CD8-positive, alpha-beta memory T cell (primary cell): ENCODE measurements around the gene DPT. TPM values are rescaled to one million over a fixed set of nuclear protein-coding genes. Genes with fewer than 3 reads are reported as not detected.

Experiments
- CTCF ChIA-PET: fragments of 350-600 bp; sonication (Branson Sonifier 250); formaldehyde crosslinking; loops from one replicate; lab custom pipeline; 2021; ENCODE audit warnings: antibody characterized with exemption; lab: Charles Lee
- POLR2A ChIA-PET: fragments of 350-600 bp; sonication (Branson Sonifier 250); formaldehyde crosslinking; loops from one replicate; lab custom pipeline; 2021; ENCODE audit warnings: antibody characterized with exemption; lab: Charles Lee
- DNase-seq, 5 donors: peaks; one replicate each; pipeline versions ENCODE4 v3.0.0 to v3.0.0-alpha.2; 2020 to 2022; ENCODE audit warnings: mixed read lengths in 1 of 5
- H3K27ac ChIP-seq: one replicate; pipeline ENCODE4 v1.7.0; 2013; ENCODE audit warnings: low read depth, mild to moderate bottlenecking, low read length, moderate library complexity
- H3K27me3 ChIP-seq: 2 replicates; pipeline ENCODE4 v1.7.0; 2013; ENCODE audit warnings: low read length, mild to moderate bottlenecking; ENCODE audit not compliant: insufficient read depth, poor library complexity, severe bottlenecking
- H3K36me3 ChIP-seq: 2 replicates; pipeline ENCODE4 v1.7.0; 2013; ENCODE audit warnings: mild to moderate bottlenecking, low read length, moderate library complexity; ENCODE audit not compliant: insufficient read depth
- H3K4me1 ChIP-seq: 2 replicates; pipeline ENCODE4 v1.7.0; 2013; ENCODE audit warnings: mild to moderate bottlenecking, low read length, moderate library complexity; ENCODE audit not compliant: insufficient read depth
- H3K4me3 ChIP-seq: 2 replicates; pipeline ENCODE4 v1.7.0; 2013; ENCODE audit warnings: mild to moderate bottlenecking, low read length
- H3K9me3 ChIP-seq: 2 replicates; pipeline ENCODE4 v1.7.0; 2013; ENCODE audit warnings: mild to moderate bottlenecking, low read length
- H3K27ac Mint-ChIP-seq, 8 donors: one replicate each; pipeline ENCODE4 v1.8.0; 2020 to 2021; ENCODE audit warnings: mixed read lengths in 8 of 8, mild to moderate bottlenecking in 6 of 8, inconsistent platforms in 3 of 8, moderate library complexity in 3 of 8
- H3K27me3 Mint-ChIP-seq, 2 donors: one replicate each; pipeline ENCODE4 v1.8.0; 2020 to 2021; ENCODE audit warnings: mixed read lengths in 2 of 2, mild to moderate bottlenecking in 1 of 2, moderate library complexity in 1 of 2
- H3K36me3 Mint-ChIP-seq, 3 donors: one replicate each; pipeline ENCODE4 v1.8.0; 2020 to 2021; ENCODE audit warnings: mixed read lengths in 3 of 3, inconsistent platforms in 1 of 3, mild to moderate bottlenecking in 1 of 3
- H3K4me1 Mint-ChIP-seq, 3 donors: one replicate each; pipeline ENCODE4 v1.8.0; 2020 to 2021; ENCODE audit warnings: mixed read lengths in 3 of 3, inconsistent platforms in 1 of 3, mild to moderate bottlenecking in 1 of 3
- H3K4me3 Mint-ChIP-seq, 7 donors: one replicate each; pipeline ENCODE4 v1.8.0; 2020 to 2021; ENCODE audit warnings: mixed read lengths in 7 of 7, mild to moderate bottlenecking in 6 of 7, moderate library complexity in 4 of 7, inconsistent platforms in 2 of 7
- H3K9me3 Mint-ChIP-seq, 5 donors: one replicate each; pipeline ENCODE4 v1.8.0; 2020 to 2022; ENCODE audit warnings: mixed read lengths in 5 of 5, mild to moderate bottlenecking in 3 of 5, moderate library complexity in 2 of 5, inconsistent platforms in 1 of 5
- polyA plus RNA-seq: library from polyadenylated mRNA; unstranded; fragments of 300-500 nt; fragmentation: Illumina TruSeq; gene quantifications from one replicate; pipeline ENCODE4 v1.2.3, GENCODE V29; 2021
- total RNA-seq, 2 experiments: library from RNA; stranded (reverse); gene quantifications; one replicate each; pipeline ENCODE4 v1.2.3, GENCODE V29; 2021

DPT gene
- total and polyA plus RNA-seq, 3 experiments from 2014 or later: not detected

- Mint-ChIP-seq H3K27me3 (peaks cover 5 to 8% of the 10 kb centered on the region in 2 donors), H3K27ac (no peak overlapping the region), H3K4me3 (no peak overlapping the region), H3K4me1 (no peaks in the 10 kb centered on the region), H3K36me3 (peaks cover 0 to 16% (median 2%) of the 10 kb centered on the region in 3 donors), H3K9me3 (peaks cover 9 to 17% (median 10%) of the 10 kb centered on the region in 5 donors)
- Histone ChIP-seq H3K27me3 (no peaks in the 10 kb centered on the region), H3K27ac (no peak overlapping the region), H3K4me1 (no peaks in the 10 kb centered on the region), H3K4me3 (no peak overlapping the region), H3K36me3 (no peaks in the 10 kb centered on the region), H3K9me3 (no peaks in the 10 kb centered on the region)
- no peak for DNase-seq
- ChIA-PET CTCF (no interaction called here), POLR2A (no interaction called here)
Measured at GRCh38 chr1:168676861-168677260, 52.1 kb downstream of the DPT start.

GRCh38 chr1:168676029-168676812 is 52.8 kb downstream of the DPT start:
- Histone ChIP-seq H3K27me3 (no peaks in the 10 kb centered on the region), H3K27ac (no peak overlapping the region), H3K4me3 (no peak overlapping the region), H3K4me1 (no peaks in the 10 kb centered on the region), H3K36me3 (no peaks in the 10 kb centered on the region), H3K9me3 (no peaks in the 10 kb centered on the region)
- POLR2A ChIA-PET: no interaction called here
- peaks cover 0 to 16% (median 2%) of the 10 kb centered on the region in 3 donors for H3K36me3 Mint-ChIP-seq
- H3K4me1 Mint-ChIP-seq: no peaks in the 10 kb centered on the region
- H3K27ac Mint-ChIP-seq: no peak overlapping the region
- no peak for DNase-seq
- no peak overlapping the region for H3K4me3 Mint-ChIP-seq
- CTCF ChIA-PET: no interaction called here
- peaks cover 6 to 12% (median 8%) of the 10 kb centered on the region in 5 donors for H3K9me3 Mint-ChIP-seq
- peaks cover 0 to 5% of the 10 kb centered on the region in 2 donors for H3K27me3 Mint-ChIP-seq

- Mint-ChIP-seq H3K9me3 (peaks cover 0 to 8% (median 4%) of the 10 kb centered on the region in 5 donors), H3K4me3 (no peak overlapping the region), H3K36me3 (peaks cover 0 to 4% (median 0%) of the 10 kb centered on the region in 3 donors), H3K27ac (no peak overlapping the region), H3K4me1 (no peaks in the 10 kb centered on the region), H3K27me3 (no peaks in the 10 kb centered on the region)
- ChIA-PET POLR2A (no interaction called here), CTCF (no interaction called here)
- Histone ChIP-seq H3K27ac (no peak overlapping the region), H3K4me3 (no peak overlapping the region), H3K36me3 (no peaks in the 10 kb centered on the region), H3K27me3 (no peaks in the 10 kb centered on the region), H3K4me1 (no peaks in the 10 kb centered on the region), H3K9me3 (no peaks in the 10 kb centered on the region)
- DNase-seq: no peak
Measured at GRCh38 chr1:168673974-168674683, 54.9 kb downstream of the DPT start.

- DNase-seq: no peak
- Histone ChIP-seq H3K4me1 (no peaks in the 10 kb centered on the region), H3K27ac (no peak overlapping the region), H3K27me3 (no peaks in the 10 kb centered on the region), H3K4me3 (no peak overlapping the region), H3K9me3 (no peaks in the 10 kb centered on the region), H3K36me3 (no peaks in the 10 kb centered on the region)
- Mint-ChIP-seq H3K27ac (no peak overlapping the region), H3K4me3 (no peak overlapping the region), H3K4me1 (no peaks in the 10 kb centered on the region), H3K36me3 (peaks cover 0 to 4% (median 0%) of the 10 kb centered on the region in 3 donors), H3K9me3 (peaks cover 0 to 10% (median 4%) of the 10 kb centered on the region in 5 donors), H3K27me3 (no peaks in the 10 kb centered on the region)
- ChIA-PET POLR2A (no interaction called here), CTCF (no interaction called here)
Measured at GRCh38 chr1:168672278-168672677, 56.7 kb downstream of the DPT start.

DNA sequence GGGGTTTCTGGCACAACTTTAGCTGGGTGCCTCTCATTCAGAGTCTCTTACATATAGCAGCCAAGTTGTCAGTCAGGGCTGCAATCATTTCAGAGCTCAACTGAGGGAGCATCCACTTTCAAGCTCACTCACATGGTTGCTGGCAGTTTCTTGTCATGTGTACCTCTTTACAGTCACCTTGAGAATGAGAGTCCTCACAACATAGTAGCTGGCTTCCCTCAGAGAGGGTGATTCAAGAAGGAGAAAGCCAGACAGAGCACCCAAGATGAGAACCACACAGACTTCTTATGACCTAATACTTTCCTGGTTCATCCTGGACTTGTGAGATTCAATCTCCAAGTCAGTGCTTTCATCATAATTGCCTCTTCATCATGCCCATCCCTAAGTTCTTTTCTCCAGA is 57.2 kb downstream of the DPT start:
- H3K4me1 Mint-ChIP-seq: no peaks in the 10 kb centered on the region
- CTCF ChIA-PET: no interaction called here
- no peak for DNase-seq

DNA sequence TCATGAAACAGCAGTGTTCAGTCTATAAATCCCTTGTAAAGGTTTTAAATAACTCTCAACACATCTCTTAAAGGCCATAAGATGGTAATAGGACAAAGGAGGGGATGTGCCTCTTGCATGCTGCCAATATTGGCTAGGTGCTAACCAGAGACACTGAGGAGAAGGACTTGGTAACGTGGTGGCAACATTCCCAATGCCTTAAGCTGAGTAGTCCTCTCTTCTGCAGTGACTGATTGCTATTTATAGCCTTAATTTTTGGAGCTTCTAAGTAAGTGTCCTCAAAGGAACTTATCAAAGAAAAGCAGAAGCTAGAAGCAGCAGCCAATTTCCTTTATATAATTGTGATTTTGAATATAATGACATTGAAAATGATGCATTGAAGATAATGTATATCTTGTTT is 63.0 kb downstream of the DPT start:
- peaks cover 0 to 8% (median 0%) of the 10 kb centered on the region in 3 donors for H3K36me3 Mint-ChIP-seq
- H3K9me3 ChIP-seq: no peaks in the 10 kb centered on the region

More for the DNA sequence above, 57.2 kb downstream of the DPT start:
- Histone ChIP-seq H3K27ac (no peak overlapping the region), H3K4me1 (no peaks in the 10 kb centered on the region), H3K4me3 (no peak overlapping the region), H3K9me3 (no peaks in the 10 kb centered on the region), H3K27me3 (no peaks in the 10 kb centered on the region), H3K36me3 (no peaks in the 10 kb centered on the region)
- Mint-ChIP-seq H3K9me3 (peaks cover 0 to 10% (median 4%) of the 10 kb centered on the region in 5 donors), H3K4me3 (no peak overlapping the region), H3K36me3 (peaks cover 0 to 4% (median 0%) of the 10 kb centered on the region in 3 donors), H3K27me3 (peaks cover 0 to under 1% of the 10 kb centered on the region in 2 donors), H3K27ac (no peak overlapping the region)
- POLR2A ChIA-PET: no interaction called here

DNA sequence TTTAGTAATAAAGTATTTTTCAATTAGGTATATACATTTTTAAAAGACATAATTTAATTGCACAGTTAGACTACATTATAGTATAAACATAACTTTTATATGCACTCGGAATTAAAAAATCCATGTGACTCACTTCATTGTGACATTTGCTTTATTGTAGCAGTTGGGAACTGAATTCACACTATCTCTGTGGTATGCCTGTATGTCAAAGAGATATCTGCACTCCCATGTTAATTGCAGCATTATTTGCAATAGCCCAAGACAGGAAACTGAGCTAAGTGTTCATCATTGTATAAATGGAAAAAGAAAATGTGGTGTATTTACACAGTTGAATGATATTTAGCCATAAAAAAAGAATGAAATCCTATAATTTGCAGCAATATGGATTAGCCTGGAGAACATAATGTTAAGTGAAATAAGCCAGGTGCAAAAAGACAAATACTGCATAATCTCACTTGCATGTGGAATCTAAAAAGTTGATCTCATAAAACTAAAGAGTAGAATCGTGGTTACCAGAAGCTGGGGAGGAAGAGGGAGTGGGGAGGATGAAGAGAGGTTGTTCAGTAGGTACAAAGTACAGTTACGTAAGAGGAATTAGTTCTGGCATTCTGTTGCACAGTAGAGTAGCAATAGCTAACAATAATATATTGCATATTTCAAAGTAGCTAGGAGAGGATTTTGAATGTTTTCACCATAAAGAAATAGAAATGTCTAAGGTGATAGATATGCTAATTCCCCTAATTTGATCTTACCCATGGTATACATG is 64.8 kb downstream of the DPT start:
- Mint-ChIP-seq H3K27me3 (peaks cover 4 to 6% of the 10 kb centered on the region in 2 donors), H3K27ac (no peak overlapping the region), H3K4me3 (no peak overlapping the region), H3K4me1 (no peaks in the 10 kb centered on the region), H3K9me3 (peaks cover 0 to 3% (median 0%) of the 10 kb centered on the region in 5 donors), H3K36me3 (peaks cover 0 to 8% (median 0%) of the 10 kb centered on the region in 3 donors)
- Histone ChIP-seq H3K27ac (no peak overlapping the region), H3K4me1 (no peaks in the 10 kb centered on the region), H3K36me3 (no peaks in the 10 kb centered on the region), H3K27me3 (no peaks in the 10 kb centered on the region), H3K9me3 (no peaks in the 10 kb centered on the region), H3K4me3 (no peak overlapping the region)
- POLR2A ChIA-PET: no interaction called here
- no peak for DNase-seq
- CTCF ChIA-PET: no interaction called here

More for the DNA sequence above, 63.0 kb downstream of the DPT start:
- H3K4me1 Mint-ChIP-seq: no peaks in the 10 kb centered on the region
- ChIA-PET CTCF (no interaction called here), POLR2A (no interaction called here)
- H3K27me3 Mint-ChIP-seq: peaks cover 4 to 6% of the 10 kb centered on the region in 2 donors
- Histone ChIP-seq H3K4me1 (no peaks in the 10 kb centered on the region), H3K36me3 (no peaks in the 10 kb centered on the region), H3K4me3 (no peak overlapping the region), H3K27ac (no peak overlapping the region), H3K27me3 (no peaks in the 10 kb centered on the region)
- H3K4me3 Mint-ChIP-seq: no peak overlapping the region
- H3K9me3 Mint-ChIP-seq: peaks cover 0 to 4% (median 0%) of the 10 kb centered on the region in 5 donors
- no peak for DNase-seq
- H3K27ac Mint-ChIP-seq: no peak overlapping the region
